CD4-positive, alpha-beta T cell (primary cell): ENCODE data around the gene MAPKBP1. TPM values are rescaled to one million over a fixed set of nuclear protein-coding genes. Genes with fewer than 3 reads are reported as not detected.

Experiments used
- ATAC-seq: fragments of 200-7000 bp; cut with Tn5 transposase; one replicate; pipeline ENCODE4 v1.10.0; 2022; ENCODE audit warnings: mild to moderate bottlenecking; ENCODE audit not compliant: poor library complexity
- CTCF ChIA-PET: fragments of 350-600 bp; sonication (Branson Sonifier 250); formaldehyde crosslinking; loops from one replicate; lab custom pipeline; 2021; ENCODE audit warnings: antibody characterized with exemption, inconsistent platforms; lab: Charles Lee
- POLR2A ChIA-PET: fragments of 350-600 bp; sonication (Branson Sonifier 250); formaldehyde crosslinking; loops from one replicate; lab custom pipeline; 2021; ENCODE audit warnings: antibody characterized with exemption, inconsistent platforms; lab: Charles Lee
- DNase-seq, 14 experiments: peaks; one replicate each; pipeline ENCODE4 v3.0.0-alpha.2; 2013 to 2020; ENCODE audit warnings: mixed read lengths in 2 of 14
- H3K27ac ChIP-seq, 2 donors: one replicate each; pipeline versions ENCODE4 v1.5.1 to v1.7.0; 2013; ENCODE audit warnings: low read length in 2 of 2, low read depth in 1 of 2, mild to moderate bottlenecking in 1 of 2
- H3K27me3 ChIP-seq, 2 experiments: 1 replicate in 1 of 2; 2 replicates in 1 of 2; pipeline versions ENCODE4 v1.6.1 to v1.7.0; 2013; ENCODE audit warnings: low read length in 2 of 2, control low read depth in 1 of 2, mild to moderate bottlenecking in 1 of 2, moderate library complexity in 1 of 2; ENCODE audit not compliant: insufficient read depth in 2 of 2, control insufficient read depth in 1 of 2
- H3K36me3 ChIP-seq: one replicate; pipeline ENCODE4 v1.6.1; 2013; ENCODE audit warnings: low read length, control low read depth; ENCODE audit not compliant: insufficient read depth
- H3K4me1 ChIP-seq: one replicate; pipeline ENCODE4 v1.6.1; 2013; ENCODE audit warnings: low read length, control low read depth; ENCODE audit not compliant: insufficient read depth
- H3K4me3 ChIP-seq: one replicate; pipeline ENCODE4 v1.5.1; 2013; ENCODE audit warnings: mild to moderate bottlenecking, low read length, moderate library complexity
- H3K9me3 ChIP-seq, 2 experiments: 1 replicate in 1 of 2; 2 replicates in 1 of 2; pipeline versions ENCODE4 v1.6.1 to v1.7.0; 2013; ENCODE audit warnings: low read length in 2 of 2, mild to moderate bottlenecking in 2 of 2, control low read depth in 1 of 2, moderate library complexity in 1 of 2; ENCODE audit not compliant: control insufficient read depth in 1 of 2, insufficient read depth in 1 of 2
- H3K27ac Mint-ChIP-seq: one replicate; pipeline ENCODE4 v1.8.0; 2020; ENCODE audit warnings: mixed read lengths
- H3K27me3 Mint-ChIP-seq: one replicate; pipeline ENCODE4 v1.8.0; 2021; ENCODE audit warnings: mixed read lengths
- H3K36me3 Mint-ChIP-seq: one replicate; pipeline ENCODE4 v1.8.0; 2021; ENCODE audit warnings: low read depth, mixed read lengths
- H3K4me1 Mint-ChIP-seq: one replicate; pipeline ENCODE4 v1.8.0; 2021; ENCODE audit warnings: low read depth, mixed read lengths
- H3K4me3 Mint-ChIP-seq: one replicate; pipeline ENCODE4 v1.8.0; 2020; ENCODE audit warnings: mild to moderate bottlenecking, mixed read lengths
- H3K9me3 Mint-ChIP-seq: one replicate; pipeline ENCODE4 v1.8.0; 2020; ENCODE audit warnings: mixed read lengths
- CTCF ChIP-seq: fragments of 200-600 bp; IDR thresholded peaks from one replicate; pipeline ENCODE4 v1.8.0; 2022; ENCODE audit warnings: antibody characterized with exemption, mild to moderate bottlenecking
- intact Hi-C, 2 experiments: fragments of 100-400 bp; cut with DNase I in 1 of 2; cut with micrococcal nuclease in 1 of 2; formaldehyde crosslinking; loops; one replicate each; pipeline versions ENCODE4 v1.15.1 to v1.9.0; 2023 to 2025; cut with DNase I, micrococcal nuclease
- total RNA-seq, 174 experiments: library from RNA in 2 of 174; stranded (reverse) in 2 of 174; gene quantifications; one replicate each; pipeline ENCODE4 v1.2.3 and lab custom pipeline; 2021 to 2026

The MAPKBP1 gene
- total RNA-seq, 2 experiments from 2014 or later = 26.0 to 30.0 TPM

GRCh38 chr15:41804916-41805666 lies 30.8 kb downstream of the MAPKBP1 start:
- intact Hi-C loops = no loop called here
- H3K4me3 ChIP-seq = no peak overlapping the region

GRCh38 chr15:41805711-41806110 lies 31.4 kb downstream of the MAPKBP1 start:
- ATAC-seq = no peak
- Histone ChIP-seq H3K4me1 (peaks cover 12% of the 10 kb centered on the region), H3K36me3 (peaks cover 9% of the 10 kb centered on the region), H3K9me3 (no peaks in the 10 kb centered on the region), H3K27ac (no peak overlapping the region), H3K27me3 (no peaks in the 10 kb centered on the region), H3K4me3 (no peak overlapping the region)
- TF ChIP-seq CTCF = no peak
- Mint-ChIP-seq H3K9me3 (no peaks in the 10 kb centered on the region), H3K36me3 (peaks cover 17% of the 10 kb centered on the region), H3K27me3 (no peaks in the 10 kb centered on the region), H3K27ac (no peak overlapping the region), H3K4me1 (peaks cover 10% of the 10 kb centered on the region), H3K4me3 (no peak overlapping the region)
- no peak for DNase-seq
- ChIA-PET CTCF (interaction anchor here (1.8 kb wide), 1 partner anchor 31 kb away, joined by 4 read pairs; the partner anchor contains the start of gene MAPKBP1), POLR2A (no interaction called here)
- intact Hi-C loops = no loop called here

More at GRCh38 chr15:41804916-41805666, 30.8 kb downstream of the MAPKBP1 start:
- Histone ChIP-seq H3K9me3 (no peaks in the 10 kb centered on the region), H3K27ac (no peak overlapping the region), H3K27me3 (no peaks in the 10 kb centered on the region), H3K36me3 (peaks cover 11% of the 10 kb centered on the region), H3K4me1 (peaks cover 10% of the 10 kb centered on the region)
- ATAC-seq (no peak), DNase-seq (no peak)
- Mint-ChIP-seq H3K4me3 (no peak overlapping the region), H3K4me1 (peaks cover 10% of the 10 kb centered on the region), H3K36me3 (peaks cover 22% of the 10 kb centered on the region), H3K27ac (peak overlapping the region; percentile 71), H3K27me3 (no peaks in the 10 kb centered on the region), H3K9me3 (no peaks in the 10 kb centered on the region)
- ChIA-PET CTCF (interaction anchor here (1.8 kb wide), 1 partner anchor 31 kb away, joined by 4 read pairs; the partner anchor contains the start of gene MAPKBP1), POLR2A (no interaction called here)
- no peak for TF ChIP-seq CTCF

- Histone ChIP-seq H3K36me3 (peaks cover 9% of the 10 kb centered on the region), H3K4me1 (peaks cover 20% of the 10 kb centered on the region), H3K4me3 (no peak overlapping the region), H3K27me3 (no peaks in the 10 kb centered on the region), H3K27ac (no peak overlapping the region), H3K9me3 (no peaks in the 10 kb centered on the region)
- H3K27ac Mint-ChIP-seq = no peak overlapping the region
- peaks cover 14% of the 10 kb centered on the region for H3K36me3 Mint-ChIP-seq
- H3K4me3 Mint-ChIP-seq = no peak overlapping the region
- intact Hi-C loops = no loop called here
- no peak for DNase-seq
- no peaks in the 10 kb centered on the region for H3K9me3 Mint-ChIP-seq
- POLR2A ChIA-PET = no interaction called here
- no peak for ATAC-seq
- H3K27me3 Mint-ChIP-seq = no peaks in the 10 kb centered on the region
- CTCF ChIA-PET = no interaction called here
- peaks cover 19% of the 10 kb centered on the region for H3K4me1 Mint-ChIP-seq
- TF ChIP-seq CTCF = no peak
These were observed 32.3 kb downstream of the MAPKBP1 start for GRCh38 chr15:41806291-41807181.
